Stimulated activated CD4-positive, alpha-beta T cell treated with anti-CD3 and anti-CD28 coated beads, Interleukin-2, amount 100 ng/mL, for 24 hours (primary cell): ENCODE data around the gene GLIPR1L1.

ENCODE experiments used
- DNase-seq, 2 donors: peaks; one replicate each; pipeline ENCODE4 v3.0.0-alpha.2; 2020

Gene GLIPR1L1, protein sequence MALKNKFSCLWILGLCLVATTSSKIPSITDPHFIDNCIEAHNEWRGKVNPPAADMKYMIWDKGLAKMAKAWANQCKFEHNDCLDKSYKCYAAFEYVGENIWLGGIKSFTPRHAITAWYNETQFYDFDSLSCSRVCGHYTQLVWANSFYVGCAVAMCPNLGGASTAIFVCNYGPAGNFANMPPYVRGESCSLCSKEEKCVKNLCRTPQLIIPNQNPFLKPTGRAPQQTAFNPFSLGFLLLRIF

DNA sequence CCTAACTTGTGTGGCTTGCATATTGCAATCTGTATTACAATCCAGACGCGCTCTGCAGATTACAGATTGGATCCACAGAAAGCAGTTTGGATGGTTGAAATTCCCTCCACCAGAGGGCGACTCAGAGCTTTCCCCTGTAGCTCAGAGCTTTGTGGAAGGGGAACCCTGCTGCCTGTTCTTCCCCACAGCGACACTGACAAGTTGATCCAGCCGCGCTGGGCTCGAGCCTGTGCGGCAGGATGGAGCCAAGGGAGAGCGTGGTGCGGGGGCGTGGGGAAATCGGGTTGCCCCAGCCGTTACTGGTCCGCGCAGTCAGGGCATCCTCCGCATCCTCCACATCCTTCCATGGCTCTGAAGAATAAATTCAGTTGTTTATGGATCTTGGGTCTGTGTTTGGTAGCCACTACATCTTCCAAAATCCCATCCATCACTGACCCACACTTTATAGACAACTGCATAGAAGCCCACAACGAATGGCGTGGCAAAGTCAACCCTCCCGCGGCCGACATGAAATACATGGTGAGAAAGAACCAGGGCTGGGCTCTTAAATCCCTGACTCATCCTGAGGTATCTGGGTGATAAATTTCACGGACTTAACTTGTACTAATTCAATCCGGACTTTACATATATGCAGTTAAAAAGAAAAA lies at the start of gene GLIPR1L1:
GLIPR1L1 (plus strand) TSS at position 287 of the 647 bp plus-strand sequence; CDS start at position 346, 59 bp downstream.
- peak; percentile 82 to 87 for DNase-seq

DNA sequence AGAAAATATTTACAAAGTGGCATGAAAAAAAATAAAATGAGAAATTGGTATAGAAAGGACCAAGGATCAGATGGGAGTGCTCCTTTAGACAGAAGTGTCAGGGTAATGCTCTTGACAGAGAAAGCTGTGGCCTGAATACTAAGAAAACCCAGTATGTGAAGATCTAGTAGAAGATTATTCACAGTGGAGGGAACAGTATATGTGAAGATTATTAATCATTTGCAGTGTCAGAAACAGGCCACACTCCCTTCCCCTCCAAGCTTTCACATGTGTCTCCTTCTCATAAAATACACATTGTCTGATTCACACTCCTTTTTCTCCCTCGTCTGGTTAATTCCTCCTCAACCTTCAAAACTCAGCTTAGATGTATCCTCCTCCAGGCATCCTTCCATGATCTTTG lies 45.6 kb upstream of the GLIPR1L1 start:
- no peak for DNase-seq

DNA sequence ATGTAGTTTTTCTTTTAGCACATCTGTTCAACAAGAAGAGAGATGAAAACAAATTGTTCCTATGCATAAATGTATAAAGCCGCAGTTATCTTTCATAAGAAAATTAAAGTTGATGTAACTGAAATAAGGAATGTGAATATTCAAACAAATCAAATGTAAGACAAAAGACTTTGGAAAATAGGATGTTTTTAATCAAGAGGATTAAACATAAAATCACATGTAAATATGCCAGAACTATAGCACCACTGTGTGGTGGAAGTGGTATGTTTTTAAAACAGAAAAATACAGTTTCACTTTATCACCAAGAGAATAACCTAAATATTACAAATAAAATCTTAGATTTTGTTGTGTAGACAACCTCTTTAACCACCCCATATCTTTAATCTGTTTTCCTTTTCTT lies 44.7 kb upstream of the GLIPR1L1 start:
- DNase-seq: no peak

DNA sequence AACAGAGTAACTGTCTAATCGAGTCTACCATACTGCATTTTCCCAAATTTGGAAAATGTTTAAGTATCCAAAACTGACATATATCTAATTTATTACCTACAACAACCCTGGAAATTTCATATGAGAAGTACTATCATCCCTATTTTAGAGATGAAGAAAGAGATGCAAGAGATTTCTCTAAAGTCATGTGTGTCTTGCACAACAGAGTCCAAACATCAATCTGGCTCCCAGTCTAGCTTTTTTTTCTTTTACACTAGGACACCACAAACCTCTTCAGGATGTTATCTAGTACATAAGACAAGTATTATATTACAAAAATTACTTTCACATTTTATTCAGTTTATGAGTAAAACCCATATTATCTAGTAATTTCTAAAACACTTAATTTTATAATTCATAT lies 43.5 kb upstream of the GLIPR1L1 start:
- no peak for DNase-seq

DNA sequence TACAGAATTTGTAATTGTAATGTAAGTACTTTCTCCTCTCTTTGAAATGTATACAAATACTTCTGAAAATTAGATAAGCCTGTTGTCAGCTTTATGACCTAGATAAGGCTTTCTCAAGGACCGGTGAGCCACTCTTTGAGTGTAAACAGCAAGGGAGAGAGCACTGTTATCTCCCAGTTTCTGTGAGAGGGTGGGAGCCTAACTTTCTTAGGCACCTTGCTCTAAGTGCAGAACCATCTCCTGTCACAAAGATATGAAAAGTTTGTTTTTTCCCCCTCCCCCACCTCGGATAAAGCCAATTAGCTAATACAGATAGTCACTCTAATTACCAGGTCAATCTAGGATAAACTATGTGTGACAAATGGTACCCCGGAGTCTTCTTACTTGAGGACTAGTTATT lies 40.1 kb upstream of the GLIPR1L1 start:
- no peak for DNase-seq

DNA sequence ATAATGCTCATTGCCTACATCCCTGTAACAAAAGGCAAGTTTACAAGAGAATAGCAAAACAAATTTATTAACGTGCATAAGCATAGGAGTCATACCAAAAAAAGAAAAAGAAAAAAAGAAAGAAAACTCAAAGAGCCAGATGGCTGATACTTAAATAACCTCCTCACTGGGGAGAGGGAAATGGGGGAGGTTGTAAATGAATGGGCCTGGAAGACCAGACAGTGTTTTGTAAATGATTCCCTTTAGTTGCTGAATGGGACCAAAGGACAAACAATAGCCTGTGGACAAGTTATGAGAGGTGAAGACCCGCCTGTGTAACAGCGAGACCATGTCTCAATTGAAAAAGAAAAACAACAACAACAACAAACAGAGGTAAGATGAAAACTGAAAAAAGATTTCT lies 39.7 kb upstream of the GLIPR1L1 start:
- DNase-seq: no peak

DNA sequence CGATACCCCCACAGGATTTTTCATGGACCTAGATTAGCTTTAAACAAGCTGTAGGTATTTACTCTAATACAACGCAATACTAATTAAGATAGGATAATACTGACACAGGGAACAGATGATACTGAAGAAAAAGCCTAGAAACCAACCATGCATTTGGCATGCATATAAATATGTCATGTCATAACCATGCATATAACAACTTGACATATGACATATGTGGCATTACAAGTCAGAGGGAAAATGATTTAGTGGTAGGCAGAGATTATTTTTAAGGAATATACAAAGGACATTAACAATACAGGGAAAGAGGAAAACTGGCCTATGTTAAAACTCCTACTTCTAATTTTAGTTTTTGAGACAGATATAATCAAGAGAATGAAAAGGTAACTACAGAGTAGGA lies 32.2 kb upstream of the GLIPR1L1 start:
- no peak for DNase-seq

DNA sequence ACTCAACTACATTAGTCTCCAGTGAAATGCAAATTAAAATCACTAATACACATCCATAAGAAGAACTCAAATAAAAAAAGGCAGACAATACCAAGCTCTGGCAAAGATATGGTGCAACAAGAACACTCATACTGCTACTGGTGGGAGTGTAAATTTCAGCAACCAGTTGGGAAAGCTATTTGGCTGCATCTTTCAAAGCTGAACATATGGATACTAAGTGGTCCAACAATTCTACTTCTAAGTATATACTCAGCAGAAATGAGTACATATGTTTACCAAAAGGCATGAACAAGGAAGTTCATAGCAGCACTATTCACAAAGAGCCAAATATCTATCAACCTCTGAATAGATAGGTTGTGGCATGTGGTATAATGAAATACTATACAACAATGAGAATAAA lies 31.7 kb upstream of the GLIPR1L1 start:
- no peak for DNase-seq

DNA sequence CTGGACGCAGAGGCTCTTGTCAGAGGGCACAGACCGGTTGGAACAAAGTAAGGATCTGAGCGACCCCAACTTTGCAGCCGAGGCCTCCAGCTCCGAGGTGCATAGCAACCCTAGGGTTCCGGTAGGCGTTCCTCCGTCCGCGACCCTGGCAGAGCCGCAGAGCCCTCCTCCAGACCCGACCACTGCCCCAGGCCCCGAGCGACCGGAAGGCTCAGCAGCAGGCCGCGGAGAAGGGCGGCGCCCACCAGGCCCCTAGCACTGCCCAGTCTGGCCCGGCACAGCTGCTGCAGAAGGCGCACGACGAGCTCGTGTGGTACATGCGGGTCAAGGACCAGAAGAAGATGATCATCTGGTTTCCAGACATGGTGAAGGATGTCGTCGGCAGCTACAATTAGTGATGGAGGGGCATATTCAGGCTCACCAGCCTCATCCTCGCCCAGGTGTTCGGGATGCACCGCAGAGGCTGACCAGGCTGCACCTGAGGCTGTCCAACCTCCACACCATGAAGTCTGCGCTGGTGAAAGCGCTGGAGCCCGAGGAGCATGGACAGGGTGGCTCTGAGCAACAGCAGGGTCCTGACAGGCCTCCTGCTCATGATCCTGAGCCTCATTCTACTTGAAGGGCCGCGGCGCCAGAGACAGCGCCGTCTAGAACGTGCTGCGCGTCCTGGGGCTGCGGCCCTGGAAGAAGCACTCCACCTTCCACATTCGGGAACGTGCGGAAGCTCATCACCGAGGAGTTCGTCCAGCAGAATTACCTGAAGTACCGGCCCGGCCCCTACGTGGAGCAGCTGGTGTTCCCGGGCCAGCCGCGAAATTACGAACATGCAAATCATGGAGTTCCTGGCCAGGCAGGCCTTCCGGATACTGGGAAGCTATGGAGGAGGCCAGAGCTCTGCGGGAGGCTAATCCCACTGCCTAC lies 28.8 kb upstream of the GLIPR1L1 start:
- DNase-seq: no peak

DNA sequence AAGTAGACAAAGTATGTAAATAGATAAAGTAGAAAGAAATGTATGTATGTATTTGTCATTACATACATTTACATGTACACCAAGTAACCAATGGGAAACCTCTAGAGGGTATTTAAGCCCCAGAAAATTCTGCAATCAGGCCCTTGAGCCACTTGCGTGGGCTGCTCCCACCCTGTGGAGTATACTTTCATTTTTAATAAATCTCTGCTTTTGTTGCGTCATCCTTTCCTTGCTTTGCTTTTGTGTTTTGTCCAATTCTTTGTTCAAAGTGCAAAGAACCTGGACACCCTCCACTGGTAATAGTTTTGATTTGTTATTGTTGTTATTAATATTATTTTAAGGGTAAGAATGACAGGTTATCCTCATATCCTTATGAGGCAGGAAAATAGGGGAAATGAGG lies 26.2 kb upstream of the GLIPR1L1 start:
- no peak for DNase-seq

DNA sequence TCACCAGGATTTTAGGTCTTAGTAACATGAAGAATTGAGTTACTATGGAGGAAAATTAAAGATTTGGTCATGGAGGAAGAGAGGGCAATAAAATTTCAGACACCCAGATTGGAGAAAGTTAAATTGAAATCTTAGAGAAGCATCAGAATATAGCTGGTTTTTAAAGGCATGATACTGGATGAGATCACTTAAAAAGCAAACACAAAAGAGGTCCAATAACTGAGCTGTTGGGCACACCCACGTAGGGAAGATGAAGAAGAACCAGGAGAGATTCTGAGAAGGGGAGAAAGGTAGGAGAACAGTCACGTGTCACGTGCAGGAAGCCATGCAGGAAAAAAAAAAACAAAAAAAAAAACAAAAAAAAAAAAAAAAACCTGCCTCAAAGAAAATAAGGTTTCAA lies 23.1 kb upstream of the GLIPR1L1 start:
- DNase-seq: no peak

DNA sequence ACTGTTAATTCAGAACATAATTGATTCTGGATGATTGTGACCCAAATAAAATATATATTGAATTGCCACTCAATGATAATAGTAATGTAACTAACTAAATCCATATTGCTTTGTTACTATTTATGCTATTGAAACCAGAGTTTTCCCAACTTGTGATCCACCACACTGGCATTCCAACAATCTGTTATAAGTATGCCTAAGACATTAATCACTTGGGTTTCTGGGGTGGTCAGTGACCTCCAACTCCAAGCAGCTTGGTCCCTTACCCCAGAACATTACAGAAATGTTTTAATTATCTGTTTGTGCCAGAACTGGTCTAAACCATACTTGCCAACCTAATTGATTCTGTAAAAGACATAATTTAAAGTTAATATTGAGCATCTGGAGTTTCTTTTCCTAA lies 19.0 kb upstream of the GLIPR1L1 start:
- DNase-seq: no peak

DNA sequence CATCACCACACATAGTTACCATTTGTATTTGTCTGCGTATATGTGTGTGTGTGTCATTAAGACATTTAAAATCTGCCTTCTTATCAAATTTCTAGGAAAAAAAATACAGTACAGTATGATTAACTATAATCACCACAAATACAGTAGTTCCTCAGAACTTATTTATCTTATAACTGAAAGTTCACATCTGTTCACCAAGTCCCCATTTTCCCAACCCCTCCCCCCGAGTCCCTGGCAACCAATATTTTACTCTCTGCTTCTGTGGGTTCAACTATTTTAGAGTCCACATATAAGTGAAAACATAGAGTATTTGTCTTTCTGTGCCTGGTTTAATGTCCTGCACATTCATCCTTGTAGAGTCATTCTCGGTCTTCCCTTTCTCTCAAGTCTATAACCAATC lies 16.7 kb upstream of the GLIPR1L1 start:
- no peak for DNase-seq

DNA sequence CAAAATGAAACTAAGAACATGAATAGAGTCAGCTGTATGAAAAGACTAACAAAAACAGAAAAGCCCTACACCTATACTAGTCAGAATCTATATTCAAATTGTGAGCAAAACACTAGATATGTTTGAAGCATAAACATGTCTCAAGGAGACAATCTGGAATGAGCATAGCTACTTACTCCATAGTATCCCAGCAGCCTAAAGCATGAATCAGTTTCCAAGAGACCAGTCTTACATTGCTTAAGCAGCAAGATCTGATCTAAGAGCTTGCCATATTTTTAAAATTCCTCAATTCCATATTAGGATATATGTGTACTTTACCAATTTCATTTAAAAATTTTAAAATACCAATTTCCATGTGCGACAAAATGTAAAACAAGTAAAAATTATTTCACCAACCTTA lies 12.0 kb upstream of the GLIPR1L1 start:
- no peak for DNase-seq

DNA sequence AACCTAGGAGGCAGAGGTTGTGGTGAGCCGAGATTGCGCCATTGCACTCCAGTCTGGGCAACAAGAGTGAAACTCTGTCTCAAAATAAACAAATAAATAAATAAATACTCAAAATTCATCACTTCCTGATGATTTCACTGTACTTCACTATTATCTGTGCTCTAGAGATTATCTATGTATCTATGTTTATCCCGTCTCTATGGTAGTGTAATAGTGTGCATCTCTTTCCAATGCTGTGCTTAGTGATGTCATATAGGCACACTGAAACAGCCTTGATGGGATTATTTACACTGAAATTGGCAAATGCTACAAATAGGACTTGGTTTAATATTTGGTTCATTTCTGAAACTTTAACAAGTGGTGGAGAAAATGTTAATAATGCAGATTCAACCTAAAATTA lies 10.8 kb upstream of the GLIPR1L1 start:
- no peak for DNase-seq

DNA sequence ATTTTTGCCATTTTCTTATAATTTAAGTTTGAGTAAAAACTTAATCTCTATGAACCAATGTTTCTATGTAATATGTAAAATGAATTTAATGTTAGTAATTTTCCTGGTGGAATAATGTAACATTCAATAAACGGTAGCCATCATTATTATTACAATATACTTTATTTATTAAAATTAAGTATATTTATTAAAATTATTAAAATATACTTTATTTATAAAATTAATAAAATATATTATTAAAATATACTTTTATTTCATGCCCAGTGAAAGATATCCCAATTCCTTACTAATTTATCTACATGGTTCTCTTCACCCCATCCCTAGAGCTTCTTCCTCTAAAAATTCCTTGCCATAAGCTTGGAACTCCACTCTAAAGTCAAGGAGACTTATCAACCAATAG lies 6.8 kb upstream of the GLIPR1L1 start:
- DNase-seq: no peak

DNA sequence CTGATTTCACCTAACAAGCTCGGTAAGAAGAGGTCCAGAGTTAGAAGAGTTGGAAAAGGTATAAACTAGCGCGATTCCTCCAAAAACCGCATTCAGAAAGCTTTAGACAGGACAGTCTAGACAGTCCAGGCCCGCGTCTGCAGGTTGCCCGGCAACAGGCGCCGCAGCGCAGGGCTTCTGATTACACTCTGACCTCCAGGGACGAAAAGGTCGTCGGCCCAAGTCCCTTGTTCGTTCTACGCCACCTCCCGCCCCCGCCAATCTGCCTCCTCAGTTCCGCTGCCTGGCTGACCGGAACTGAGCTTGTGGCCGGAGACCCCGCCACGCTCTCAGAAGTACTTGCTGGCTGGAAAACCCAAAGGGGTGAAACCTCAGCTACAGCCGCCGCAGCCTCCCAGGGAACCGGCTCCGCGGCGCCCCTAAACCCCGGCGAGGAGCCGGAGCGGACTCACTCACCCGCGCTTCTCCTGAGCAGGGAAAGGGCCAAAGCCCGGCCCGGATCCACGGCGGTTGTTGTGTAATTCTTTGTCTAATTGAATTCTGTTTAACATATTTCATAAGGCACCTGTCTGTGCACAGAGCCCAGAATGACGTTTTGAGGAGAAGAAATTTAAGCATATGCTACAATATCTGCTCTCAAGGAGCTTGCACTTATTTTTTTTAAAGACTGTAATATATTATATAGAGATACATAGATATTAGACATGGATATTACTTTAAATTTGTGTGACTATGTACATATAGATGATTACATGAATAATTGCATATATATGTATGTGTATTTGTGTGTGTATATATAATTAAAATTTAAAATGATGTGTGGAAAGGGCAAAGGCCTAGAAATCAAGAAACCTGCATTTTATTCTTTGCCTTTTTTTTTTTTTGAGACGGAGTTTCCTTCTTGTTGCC lies 4.3 kb upstream of the GLIPR1L1 start, which contains the start of gene CAPS2:
CAPS2 (minus strand) TSS at position 407 of the 909 bp plus-strand sequence. CDS start 3,826 bp downstream, outside the sequence.
- peak; percentile 67 to 73 for DNase-seq

DNA sequence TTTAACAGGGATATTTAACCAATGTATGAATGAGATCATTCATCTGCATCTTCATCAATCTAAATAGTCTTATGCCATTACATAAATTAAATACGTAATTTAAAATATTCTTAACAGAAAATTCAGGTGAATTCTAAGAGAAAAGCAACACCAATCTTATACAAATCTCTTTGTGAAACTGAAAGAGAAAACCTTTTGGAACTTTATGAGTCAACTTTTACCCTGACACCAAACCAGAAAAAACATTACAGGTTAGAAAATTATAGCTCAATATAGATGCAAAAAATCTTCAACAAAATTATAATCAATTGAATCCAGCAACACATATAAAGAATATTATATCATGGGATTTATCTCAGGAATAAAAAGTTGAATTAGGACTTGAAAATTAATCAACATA lies 3.4 kb downstream of the GLIPR1L1 start:
- no peak for DNase-seq

DNA sequence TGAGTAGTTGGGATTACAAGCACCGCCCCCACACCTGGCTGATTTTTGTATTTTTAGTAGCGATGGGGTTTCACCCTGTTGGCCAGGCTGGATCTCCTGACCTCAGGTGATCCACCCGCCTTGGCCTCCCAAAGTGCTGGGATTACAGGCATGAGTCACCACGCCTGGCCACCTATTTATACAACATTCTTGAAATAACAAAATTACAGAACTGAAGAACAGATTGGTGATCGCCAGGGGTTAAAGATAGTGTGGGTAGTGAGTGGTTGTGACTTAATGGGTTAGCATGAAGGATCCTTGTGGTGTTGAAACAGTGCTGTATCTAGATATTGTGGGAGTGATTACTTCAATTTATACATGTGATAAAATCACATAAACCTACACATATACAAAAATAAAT lies 7.4 kb downstream of the GLIPR1L1 start:
- DNase-seq: no peak

DNA sequence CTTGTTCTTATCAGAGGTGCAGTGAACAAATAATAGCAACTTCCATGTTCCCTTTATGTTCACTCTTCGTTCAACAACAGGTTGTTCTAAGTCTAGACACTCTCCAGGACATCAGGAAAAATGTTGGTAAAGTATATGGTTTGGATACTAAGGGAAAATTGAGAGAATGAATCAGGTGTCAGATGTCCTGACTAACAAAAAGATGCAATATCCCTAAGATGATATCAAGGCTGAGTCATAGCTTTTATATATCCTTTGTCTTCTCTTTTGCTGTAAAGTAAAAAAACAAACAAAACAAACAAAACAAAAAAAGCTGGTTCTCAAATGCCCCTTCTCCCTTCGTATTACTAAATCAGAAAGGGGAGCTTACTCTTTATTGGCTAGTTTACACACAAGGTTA lies 11.1 kb downstream of the GLIPR1L1 start:
- DNase-seq: no peak

DNA sequence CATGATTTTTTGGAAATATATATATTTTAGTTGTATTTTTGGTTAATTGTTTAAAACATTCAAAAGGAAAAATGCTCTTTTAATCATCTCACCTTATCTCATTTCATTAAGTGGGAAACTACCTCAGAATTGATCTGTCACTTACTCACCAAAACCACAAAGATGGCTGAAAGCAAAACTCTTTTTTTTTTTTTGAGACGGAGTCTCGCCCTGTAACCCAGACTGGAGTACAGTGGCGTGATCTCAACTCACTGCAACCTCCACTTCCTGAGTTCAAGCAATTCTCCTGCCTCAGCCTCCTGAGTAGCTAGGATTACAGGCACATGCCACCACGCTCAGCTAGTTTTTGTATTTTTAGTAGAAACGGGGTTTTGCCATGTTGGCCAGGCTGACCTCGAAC lies 11.7 kb downstream of the GLIPR1L1 start:
- peak in 1 of 2 donors; percentile 13 for DNase-seq

DNA sequence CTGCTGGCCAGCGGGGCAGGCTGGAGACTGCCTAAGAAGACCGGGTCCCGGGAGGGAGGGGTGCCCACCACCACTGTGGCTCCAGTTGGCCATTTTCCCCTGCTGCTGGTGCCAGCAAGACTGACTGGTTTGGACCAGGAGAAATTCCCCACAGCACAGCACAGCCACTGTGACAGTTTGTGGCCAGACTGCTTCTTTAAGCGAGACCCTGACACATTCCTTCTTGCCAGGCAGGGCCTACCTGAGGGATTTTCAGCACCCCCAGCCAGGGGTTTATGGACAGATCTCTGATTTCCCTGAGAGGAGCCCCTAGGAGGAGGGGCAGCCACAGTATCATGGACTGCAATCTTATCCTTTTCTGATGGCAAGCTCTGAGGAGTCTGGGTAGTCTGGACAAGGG lies 15.5 kb downstream of the GLIPR1L1 start:
- no peak for DNase-seq

DNA sequence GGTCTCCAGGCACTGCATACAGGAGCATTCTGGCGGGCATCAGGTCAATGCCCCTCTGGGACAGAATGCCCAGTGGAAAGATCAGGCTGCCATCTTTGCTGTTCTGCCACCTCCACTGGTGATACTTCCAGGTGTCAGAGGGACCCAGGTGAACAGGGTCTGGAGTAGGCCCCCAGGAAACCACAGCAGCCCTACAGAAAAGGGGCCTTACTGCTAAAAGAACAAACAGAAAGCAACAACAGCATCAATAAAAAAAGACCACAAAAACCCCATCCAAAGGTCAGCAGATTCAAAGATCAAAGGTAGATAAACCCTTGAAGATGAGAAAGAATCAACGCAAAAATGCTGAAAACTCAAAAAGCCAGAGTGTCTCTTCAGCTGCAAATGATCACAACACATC lies 15.9 kb downstream of the GLIPR1L1 start:
- no peak for DNase-seq
